ENCODE data around the gene BICD2. TPM values are rescaled to one million over a fixed set of nuclear protein-coding genes. Genes with fewer than 3 reads are reported as not detected.
A peak's percentile ranks its signal among the peaks of the same experiment; 100 is the strongest.

The BICD2 gene
- total RNA-seq, 2 experiments from 2014 or later, result 16.5 to 17.2 TPM

DNA sequence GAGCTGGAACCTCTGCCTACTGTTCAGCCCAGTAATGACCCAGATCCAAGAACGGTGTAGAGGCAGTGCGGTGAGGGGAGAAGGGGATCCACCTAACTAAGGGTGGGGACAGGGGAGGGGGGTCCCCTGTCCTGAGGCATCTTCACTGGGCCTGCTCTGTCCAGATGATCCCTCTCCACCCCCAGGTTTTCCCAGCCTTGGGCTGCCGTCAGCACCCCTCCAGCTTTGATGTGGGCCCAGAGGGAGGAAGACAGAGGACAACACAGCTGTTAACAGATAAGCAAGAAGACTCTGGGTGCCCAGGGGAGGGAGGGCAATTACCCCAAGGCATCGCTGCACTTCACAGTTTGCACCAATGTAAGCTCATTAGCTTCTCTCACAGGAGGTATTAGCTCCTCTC is 19.3 kb downstream of the BICD2 start:
- intact Hi-C loops (cut with micrococcal nuclease), result no loop called here
- H3K9me3 Mint-ChIP-seq, result no peaks in the 10 kb centered on the region
- no peaks in the 10 kb centered on the region for H3K27me3 Mint-ChIP-seq
- H3K36me3 Mint-ChIP-seq, result no peaks in the 10 kb centered on the region
- H3K4me3 Mint-ChIP-seq, result no peak overlapping the region
- peaks cover 57% of the 10 kb centered on the region for H3K4me1 Mint-ChIP-seq (ENCODE audit: low read depth)
- POLR2A ChIA-PET, result no interaction called here
- no peak for DNase-seq
- H3K27ac Mint-ChIP-seq, result no peak overlapping the region
- CTCF ChIA-PET, result no interaction called here

- H3K27ac Mint-ChIP-seq, result no peak overlapping the region
- no peak overlapping the region for H3K4me3 Mint-ChIP-seq
- no peaks in the 10 kb centered on the region for H3K36me3 Mint-ChIP-seq
- peaks cover 65% of the 10 kb centered on the region for H3K4me1 Mint-ChIP-seq (ENCODE audit: low read depth)
- H3K9me3 Mint-ChIP-seq, result no peaks in the 10 kb centered on the region
- ChIA-PET POLR2A (no interaction called here), CTCF (no interaction called here)
- H3K27me3 Mint-ChIP-seq, result no peaks in the 10 kb centered on the region
- intact Hi-C loops (cut with micrococcal nuclease), result no loop called here
- no peak for DNase-seq
These were observed 23.7 kb downstream of the BICD2 start for GRCh38 chr9:92740969-92741368.

GRCh38 chr9:92740446-92740961 is 24.1 kb downstream of the BICD2 start:
- no peak for DNase-seq
- Mint-ChIP-seq H3K4me3 (no peak overlapping the region), H3K36me3 (no peaks in the 10 kb centered on the region), H3K27me3 (no peaks in the 10 kb centered on the region), H3K9me3 (no peaks in the 10 kb centered on the region), H3K27ac (no peak overlapping the region), H3K4me1 (ENCODE audit: low read depth) (peaks cover 66% of the 10 kb centered on the region)
- ChIA-PET CTCF (no interaction called here), POLR2A (no interaction called here)
- intact Hi-C loops (cut with micrococcal nuclease), result no loop called here

- Mint-ChIP-seq H3K9me3 (no peaks in the 10 kb centered on the region), H3K36me3 (no peaks in the 10 kb centered on the region), H3K27ac (no peak overlapping the region), H3K27me3 (no peaks in the 10 kb centered on the region), H3K4me1 (ENCODE audit: low read depth) (peaks cover 69% of the 10 kb centered on the region), H3K4me3 (no peak overlapping the region)
- ChIA-PET CTCF (no interaction called here), POLR2A (no interaction called here)
- no peak for DNase-seq
- intact Hi-C loops (cut with micrococcal nuclease), result no loop called here
These were observed 24.6 kb downstream of the BICD2 start for GRCh38 chr9:92740009-92740408.

GRCh38 chr9:92739346-92739970 is 25.2 kb downstream of the BICD2 start:
- no peaks in the 10 kb centered on the region for H3K36me3 Mint-ChIP-seq
- H3K27me3 Mint-ChIP-seq, result no peaks in the 10 kb centered on the region
- CTCF ChIA-PET, result no interaction called here
- no peak for DNase-seq
- H3K4me1 Mint-ChIP-seq (ENCODE audit: low read depth), result peaks cover 66% of the 10 kb centered on the region
- no peaks in the 10 kb centered on the region for H3K9me3 Mint-ChIP-seq
- intact Hi-C loops (cut with micrococcal nuclease), result no loop called here
- POLR2A ChIA-PET, result no interaction called here
- no peak overlapping the region for H3K4me3 Mint-ChIP-seq
- H3K27ac Mint-ChIP-seq, result no peak overlapping the region

DNA sequence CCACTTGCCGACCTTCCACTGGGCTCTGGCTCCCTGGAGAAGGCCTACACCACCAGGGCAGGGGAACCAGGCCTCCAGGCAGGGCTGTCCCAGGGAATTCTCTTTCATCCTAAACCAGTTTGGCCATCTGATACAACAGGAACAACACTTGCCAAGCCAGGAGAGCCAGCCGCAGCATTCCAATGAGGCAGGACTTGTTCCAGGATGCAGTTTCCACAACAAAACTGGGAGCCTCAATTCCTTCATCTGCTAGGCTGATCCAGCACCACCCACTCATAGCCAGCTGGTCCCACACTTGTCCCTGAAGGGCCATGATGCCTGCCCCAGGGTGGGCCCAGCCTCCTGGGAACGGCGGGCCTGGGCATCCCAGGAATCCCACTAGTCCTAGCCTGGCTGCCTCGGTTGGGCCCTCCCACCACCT is 26.0 kb downstream of the BICD2 start:
- ChIA-PET POLR2A (no interaction called here), CTCF (no interaction called here)
- peaks cover 62% of the 10 kb centered on the region for H3K4me1 Mint-ChIP-seq (ENCODE audit: low read depth)
- no peak overlapping the region for H3K27ac Mint-ChIP-seq
- H3K4me3 Mint-ChIP-seq, result no peak overlapping the region
- no peak for DNase-seq
- no peaks in the 10 kb centered on the region for H3K36me3 Mint-ChIP-seq
- intact Hi-C loops (cut with micrococcal nuclease), result no loop called here
- no peaks in the 10 kb centered on the region for H3K27me3 Mint-ChIP-seq
- H3K9me3 Mint-ChIP-seq, result no peaks in the 10 kb centered on the region

DNA sequence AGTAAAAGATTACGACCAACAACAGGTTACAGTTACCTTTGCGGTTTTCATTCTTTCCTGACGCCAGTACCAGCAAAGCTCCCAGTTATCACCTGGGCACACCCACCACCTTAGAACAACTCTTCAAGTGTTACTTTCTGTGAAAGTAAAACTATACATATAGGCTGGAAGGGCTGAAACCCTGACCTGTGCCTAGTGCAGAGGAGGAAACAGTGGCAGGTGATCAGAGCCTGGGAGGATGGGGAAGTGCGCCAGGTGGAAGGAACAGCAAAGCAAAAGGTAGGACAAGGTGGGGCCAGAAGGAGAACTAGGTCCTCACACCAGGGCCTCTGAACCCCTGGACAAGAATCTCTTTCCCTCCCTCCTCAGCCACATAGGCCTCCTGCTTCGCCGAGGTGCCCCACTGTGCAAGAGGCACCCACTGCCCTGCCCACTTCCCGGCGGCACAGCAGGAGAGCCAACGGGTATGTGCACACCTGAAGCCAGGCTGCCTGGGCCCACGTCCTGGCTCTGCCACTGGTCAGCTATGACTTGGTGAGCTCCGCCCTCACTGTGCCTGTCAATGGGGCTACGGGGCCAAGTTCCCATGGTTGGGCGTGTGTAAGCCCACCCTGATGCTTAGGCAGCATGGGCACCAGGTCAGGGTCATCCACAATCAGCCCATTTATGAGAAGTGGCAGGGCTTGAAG is 26.9 kb downstream of the BICD2 start:
- H3K36me3 Mint-ChIP-seq, result no peaks in the 10 kb centered on the region
- POLR2A ChIA-PET, result no interaction called here
- H3K27ac Mint-ChIP-seq, result no peak overlapping the region
- H3K9me3 Mint-ChIP-seq, result no peaks in the 10 kb centered on the region
- no peaks in the 10 kb centered on the region for H3K27me3 Mint-ChIP-seq
- H3K4me1 Mint-ChIP-seq (ENCODE audit: low read depth), result peaks cover 58% of the 10 kb centered on the region
- intact Hi-C loops (cut with micrococcal nuclease), result no loop called here
- CTCF ChIA-PET, result interaction anchor here (1.6 kb wide), 1 partner anchor 53 kb away, joined by 6 read pairs; no protein-coding TSS in a partner anchor
- no peak for DNase-seq
- no peak overlapping the region for H3K4me3 Mint-ChIP-seq

DNA sequence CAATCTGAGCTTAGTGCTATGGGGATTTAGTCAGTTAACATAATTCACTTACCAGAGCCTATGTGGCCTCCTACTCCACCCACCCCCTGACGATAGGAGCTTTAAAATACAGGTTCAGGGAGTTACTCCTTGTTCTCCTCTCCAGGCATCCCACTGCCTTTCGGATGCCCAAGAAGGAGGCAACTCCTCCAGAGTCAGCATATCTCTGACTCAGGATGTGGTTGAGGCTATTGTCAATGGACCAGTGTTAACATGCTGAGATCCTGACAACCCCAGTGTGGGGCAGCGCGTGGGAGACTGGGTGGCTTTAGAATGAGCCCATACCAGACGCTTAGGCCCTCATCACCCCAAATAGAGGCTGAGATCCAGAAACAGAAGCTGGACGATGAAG is 27.4 kb downstream of the BICD2 start:
- intact Hi-C loops (cut with micrococcal nuclease), result no loop called here
- no peaks in the 10 kb centered on the region for H3K9me3 Mint-ChIP-seq
- H3K4me1 Mint-ChIP-seq (ENCODE audit: low read depth), result peaks cover 55% of the 10 kb centered on the region
- no peaks in the 10 kb centered on the region for H3K36me3 Mint-ChIP-seq
- no peak for DNase-seq
- no peaks in the 10 kb centered on the region for H3K27me3 Mint-ChIP-seq
- no peak overlapping the region for H3K4me3 Mint-ChIP-seq
- ChIA-PET POLR2A (no interaction called here), CTCF (interaction anchor here (0.7 to 1.6 kb wide), 3 partner anchors 20 to 746 kb away, joined by 3 to 6 read pairs (median 4); no protein-coding TSS in a partner anchor)
- H3K27ac Mint-ChIP-seq, result no peak overlapping the region

DNA sequence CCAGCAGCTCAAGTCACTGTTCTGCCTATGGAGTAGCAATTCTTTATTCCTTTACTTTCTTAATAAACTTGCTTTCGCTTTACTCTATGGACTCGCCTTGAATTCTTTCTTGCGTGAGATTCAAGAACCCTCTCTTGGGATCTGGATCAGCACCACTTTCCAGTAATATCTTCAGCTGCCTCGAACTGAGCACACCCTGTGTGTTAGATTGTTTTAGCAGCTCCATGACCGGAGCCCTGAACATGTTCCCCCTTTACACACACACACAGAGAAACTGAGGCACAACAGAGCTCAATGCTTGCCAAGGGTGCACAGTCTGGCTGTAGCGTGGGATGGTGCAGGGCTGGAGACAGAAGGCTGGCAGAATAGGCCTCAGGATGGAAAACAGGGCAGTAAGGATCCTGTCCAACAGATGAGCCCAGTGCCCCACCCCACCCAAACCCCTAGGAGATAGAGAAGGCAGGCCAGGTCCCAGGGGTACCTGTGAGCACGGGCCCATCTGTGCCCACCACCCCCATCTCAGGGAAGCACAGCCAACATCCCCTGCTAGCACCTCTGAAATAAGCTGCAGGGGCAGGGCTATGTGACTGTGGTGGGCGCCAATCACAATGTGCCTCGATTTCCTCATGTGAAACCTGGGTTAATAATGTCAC is 27.9 kb downstream of the BICD2 start:
- ChIA-PET CTCF (interaction anchor here (0.7 to 1.6 kb wide), 4 partner anchors 19 to 745 kb away, joined by 3 to 6 read pairs (median 4); no protein-coding TSS in a partner anchor), POLR2A (no interaction called here)
- DNase-seq, result no peak
- Mint-ChIP-seq H3K27ac (no peak overlapping the region), H3K9me3 (no peaks in the 10 kb centered on the region), H3K4me1 (ENCODE audit: low read depth) (peaks cover 59% of the 10 kb centered on the region), H3K4me3 (no peak overlapping the region), H3K36me3 (no peaks in the 10 kb centered on the region), H3K27me3 (no peaks in the 10 kb centered on the region)
- intact Hi-C loops (cut with micrococcal nuclease), result no loop called here

DNA sequence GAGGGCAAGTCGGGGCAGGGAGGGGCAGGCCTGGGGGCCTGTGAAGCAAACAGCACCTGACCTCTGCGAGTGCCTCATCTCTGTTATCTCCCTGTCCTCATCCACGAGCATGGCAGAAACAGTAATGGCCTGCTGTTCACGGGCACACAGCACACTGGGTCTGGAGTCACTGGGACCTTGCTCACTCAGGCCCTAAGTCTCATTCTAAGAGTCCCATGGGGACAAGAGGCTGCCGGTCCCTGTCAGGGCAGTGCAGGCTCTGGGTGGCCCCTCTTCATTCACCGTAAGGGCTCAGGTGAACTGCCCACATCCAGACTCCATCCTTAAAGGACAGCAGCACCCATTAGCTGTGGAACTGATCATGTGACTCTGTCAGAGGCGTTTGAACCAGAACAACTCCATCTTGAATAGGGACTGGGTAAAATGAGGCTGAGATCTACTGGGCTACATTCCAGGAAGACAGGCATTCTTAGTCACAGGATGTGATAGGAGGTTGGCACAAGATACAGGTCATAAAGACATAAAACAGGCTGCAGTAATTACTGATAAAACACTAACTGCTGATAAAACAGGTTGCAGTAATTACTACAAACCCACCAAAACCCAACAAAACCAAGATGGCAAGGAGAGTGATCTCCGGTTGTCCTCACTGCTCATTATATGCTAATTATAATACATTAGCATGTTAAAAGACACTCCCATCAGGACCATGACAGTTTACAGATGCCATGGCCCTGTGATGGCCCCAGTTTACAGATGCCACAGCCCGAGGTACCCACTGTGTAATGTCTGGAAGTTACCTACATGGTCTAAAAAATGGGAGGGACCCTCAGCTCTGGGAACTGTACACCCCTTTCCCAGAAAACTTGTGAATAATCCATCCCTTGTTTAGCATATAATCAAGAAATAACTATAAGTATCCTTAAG is 28.7 kb downstream of the BICD2 start:
- intact Hi-C loops (cut with micrococcal nuclease), result no loop called here
- DNase-seq, result no peak
- H3K4me1 Mint-ChIP-seq (ENCODE audit: low read depth), result peaks cover 51% of the 10 kb centered on the region
- no peaks in the 10 kb centered on the region for H3K27me3 Mint-ChIP-seq
- H3K27ac Mint-ChIP-seq, result peak overlapping the region; percentile 15
- H3K9me3 Mint-ChIP-seq, result no peaks in the 10 kb centered on the region
- H3K36me3 Mint-ChIP-seq, result no peaks in the 10 kb centered on the region
- ChIA-PET POLR2A (no interaction called here), CTCF (interaction anchor here (1.2 kb wide), 2 partner anchors 18 to 20 kb away, joined by 3 to 4 read pairs; no protein-coding TSS in a partner anchor)
- no peak overlapping the region for H3K4me3 Mint-ChIP-seq

DNA sequence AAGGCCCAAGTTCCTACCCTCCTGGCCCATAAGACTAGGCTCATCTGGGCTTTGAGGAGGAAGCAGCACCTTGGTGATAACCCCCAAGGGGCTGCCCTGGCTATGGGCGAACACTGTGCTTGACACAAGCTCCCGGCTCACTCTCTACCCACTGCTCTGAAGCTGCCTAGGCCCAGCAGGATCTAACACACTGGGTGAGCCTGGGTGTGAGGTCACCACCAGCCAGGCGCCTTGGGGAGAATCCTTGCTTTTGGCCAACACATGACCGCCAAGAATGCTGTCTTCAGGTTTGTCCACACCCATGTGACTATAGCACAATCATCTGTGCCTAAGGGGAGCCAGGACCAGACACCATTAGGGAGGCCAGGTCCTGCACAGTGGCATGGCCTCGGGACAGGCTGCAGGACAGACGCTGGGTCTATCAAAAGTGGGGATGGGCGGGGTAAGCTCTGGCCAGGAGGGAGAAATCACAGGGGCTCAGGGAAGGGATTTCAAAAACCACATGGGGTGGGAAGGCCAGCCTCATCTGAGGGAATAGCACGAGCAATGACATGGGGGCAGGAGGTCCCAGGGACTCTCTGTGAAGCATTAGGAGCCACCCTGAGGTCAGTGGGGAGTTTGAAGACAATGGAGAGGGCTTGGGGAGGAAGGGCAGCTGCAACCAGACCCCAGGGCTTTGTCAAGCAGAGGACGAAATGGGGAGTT is 29.6 kb downstream of the BICD2 start:
- no peak overlapping the region for H3K27ac Mint-ChIP-seq
- CTCF ChIA-PET, result interaction anchor here (2.8 kb wide), 1 partner anchor 18 kb away, joined by 17 read pairs; no protein-coding TSS in a partner anchor
- no peaks in the 10 kb centered on the region for H3K27me3 Mint-ChIP-seq
- POLR2A ChIA-PET, result no interaction called here
- intact Hi-C loops (cut with micrococcal nuclease), result no loop called here
- H3K9me3 Mint-ChIP-seq, result no peaks in the 10 kb centered on the region
- peaks cover 43% of the 10 kb centered on the region for H3K4me1 Mint-ChIP-seq (ENCODE audit: low read depth)
- H3K4me3 Mint-ChIP-seq, result no peak overlapping the region
- DNase-seq, result no peak
- H3K36me3 Mint-ChIP-seq, result no peaks in the 10 kb centered on the region
